HUES6 (cell line): ENCODE measurements around the gene ST8SIA3.
"Not testable (repeated sequence)": the region's sequence is repeated elsewhere in the genome, so short reads cannot be mapped to it uniquely, and the experiment has no call there.

Experiments
- H3K27ac ChIP-seq: 2 replicates; pipeline ENCODE4 v1.7.0; 2013; ENCODE audit warnings: low read depth, mild to moderate bottlenecking, low read length, inconsistent platforms
- H3K27me3 ChIP-seq: 2 replicates; pipeline ENCODE4 v1.6.1; 2013; ENCODE audit warnings: low read length; ENCODE audit not compliant: control insufficient read depth, insufficient read depth
- H3K36me3 ChIP-seq: 2 replicates; pipeline ENCODE4 v1.6.1; 2013; ENCODE audit warnings: low read length; ENCODE audit not compliant: control insufficient read depth, insufficient read depth
- H3K4me1 ChIP-seq: 2 replicates; pipeline ENCODE4 v1.6.1; 2013; ENCODE audit warnings: low read length; ENCODE audit not compliant: control insufficient read depth, insufficient read depth
- H3K4me3 ChIP-seq: 2 replicates; pipeline ENCODE4 v1.5.1; 2013; ENCODE audit warnings: low read depth, low read length
- H3K9ac ChIP-seq: one replicate; pipeline ENCODE4 v1.6.1; 2013; ENCODE audit warnings: mild to moderate bottlenecking, low read length
- H3K9me3 ChIP-seq: 2 replicates; pipeline ENCODE4 v1.6.1; 2013; ENCODE audit warnings: low read depth, low read length; ENCODE audit not compliant: control insufficient read depth, insufficient read depth

Gene ST8SIA3

DNA sequence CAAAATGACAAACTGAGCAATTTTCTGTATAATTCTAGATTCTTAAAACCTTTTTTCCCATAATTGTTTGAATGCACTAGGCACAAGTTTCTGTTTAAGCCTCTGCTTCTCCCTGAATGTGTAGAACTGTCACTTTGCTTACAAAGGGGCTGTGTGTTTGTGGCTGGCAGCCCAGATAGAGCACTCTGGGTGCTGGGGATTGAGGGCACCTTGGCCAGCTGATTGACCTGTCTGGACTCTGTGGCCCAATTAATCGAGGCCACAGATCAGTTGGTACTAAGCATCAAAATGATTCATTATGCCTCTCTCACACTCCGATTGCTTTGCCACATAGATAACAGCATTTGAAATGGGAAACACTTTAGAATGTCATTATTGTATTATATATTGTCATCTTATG is 12.1 kb downstream of the ST8SIA3 start:
- Histone ChIP-seq H3K4me1 (no peaks in the 10 kb centered on the region), H3K9me3 (no peaks in the 10 kb centered on the region), H3K4me3 (no peak overlapping the region), H3K9ac (no peak overlapping the region), H3K27me3 (0 out of 2 replicates have a peak, but pooled peaks cover 3% of the 10 kb centered on the region), H3K36me3 (no peaks in the 10 kb centered on the region), H3K27ac (no peak overlapping the region)

DNA sequence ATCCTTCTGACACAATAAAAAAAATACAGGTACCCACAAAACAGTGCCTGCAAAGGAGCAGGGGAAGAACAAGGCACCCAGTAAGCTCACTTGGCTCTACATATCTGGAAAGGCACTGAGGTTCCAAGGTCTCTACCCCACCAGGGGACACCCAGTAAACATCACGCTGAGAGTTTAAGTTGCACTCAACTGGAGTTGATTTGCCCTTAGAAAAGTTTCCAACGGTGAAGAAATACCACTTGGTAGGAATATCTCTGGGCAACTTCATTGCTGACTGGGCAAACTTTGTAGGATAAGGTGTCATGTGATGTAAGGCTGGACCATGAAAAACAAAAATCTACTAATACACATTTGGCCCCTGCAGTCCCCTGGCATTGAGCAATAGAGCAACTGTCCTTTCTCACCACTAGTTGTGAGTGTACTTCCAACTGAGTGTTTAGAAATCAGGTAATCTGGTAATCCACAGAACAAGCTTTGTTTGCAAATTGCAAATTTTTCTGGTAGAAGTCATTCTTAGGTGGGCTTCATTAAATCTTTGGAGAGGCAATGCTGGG is 14.2 kb downstream of the ST8SIA3 start:
- H3K4me1 ChIP-seq, result no peaks in the 10 kb centered on the region
- H3K9ac ChIP-seq, result no peak overlapping the region
- H3K36me3 ChIP-seq, result no peaks in the 10 kb centered on the region
- H3K4me3 ChIP-seq, result no peak overlapping the region
- no peaks in the 10 kb centered on the region for H3K9me3 ChIP-seq
- H3K27me3 ChIP-seq, result no peaks in the 10 kb centered on the region
- no peak overlapping the region for H3K27ac ChIP-seq

DNA sequence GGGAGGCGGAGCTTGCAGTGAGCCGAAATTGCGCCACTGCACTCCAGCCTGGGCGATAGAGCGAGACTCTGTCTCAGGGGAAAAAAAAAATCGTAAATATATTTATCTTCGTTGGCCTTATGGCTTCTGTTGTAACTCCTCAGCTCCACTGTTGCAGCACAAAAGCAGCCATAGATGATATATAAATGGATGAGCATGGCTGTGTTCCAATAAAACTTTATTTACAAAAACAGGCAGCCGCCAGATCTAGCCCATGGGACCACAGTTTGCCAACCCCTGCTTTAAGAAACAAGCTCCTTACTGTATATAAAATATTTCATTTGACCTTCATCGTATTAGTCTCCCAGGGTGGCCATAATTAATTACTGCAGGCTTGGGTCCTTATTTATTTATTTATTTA is 20.1 kb downstream of the ST8SIA3 start:
- no peaks in the 10 kb centered on the region for H3K9me3 ChIP-seq
- H3K27ac ChIP-seq, result no peak overlapping the region
- H3K4me1 ChIP-seq, result no peaks in the 10 kb centered on the region

DNA sequence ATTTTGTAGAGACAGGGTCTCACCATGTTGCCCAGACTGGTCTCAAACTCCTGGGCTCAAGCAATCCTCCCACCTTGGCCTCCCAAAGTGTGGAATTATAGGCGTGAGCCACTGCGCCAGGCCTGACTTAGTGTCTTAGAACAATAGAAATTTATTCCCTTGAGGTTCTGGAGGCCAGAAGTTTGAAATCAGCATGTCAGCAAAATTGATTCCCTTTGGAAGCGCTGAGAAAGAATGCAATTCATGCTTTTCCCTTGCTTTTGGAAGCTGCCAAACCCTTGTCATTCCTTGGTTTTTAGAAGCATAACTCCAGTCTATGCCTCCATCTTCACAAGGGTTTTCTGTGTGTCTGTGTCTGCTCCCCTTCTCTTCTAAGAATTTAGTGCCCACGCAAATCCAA is 20.7 kb downstream of the ST8SIA3 start:
- H3K9ac ChIP-seq, result no peak overlapping the region
- no peak overlapping the region for H3K27ac ChIP-seq
- no peaks in the 10 kb centered on the region for H3K9me3 ChIP-seq
- H3K27me3 ChIP-seq, result no peaks in the 10 kb centered on the region
- H3K36me3 ChIP-seq, result no peaks in the 10 kb centered on the region
- H3K4me3 ChIP-seq, result no peak overlapping the region
- H3K4me1 ChIP-seq, result no peaks in the 10 kb centered on the region

More for the DNA sequence above, 20.1 kb downstream of the ST8SIA3 start:
- Histone ChIP-seq H3K9ac (no peak overlapping the region), H3K4me3 (no peak overlapping the region), H3K36me3 (no peaks in the 10 kb centered on the region), H3K27me3 (no peaks in the 10 kb centered on the region)

DNA sequence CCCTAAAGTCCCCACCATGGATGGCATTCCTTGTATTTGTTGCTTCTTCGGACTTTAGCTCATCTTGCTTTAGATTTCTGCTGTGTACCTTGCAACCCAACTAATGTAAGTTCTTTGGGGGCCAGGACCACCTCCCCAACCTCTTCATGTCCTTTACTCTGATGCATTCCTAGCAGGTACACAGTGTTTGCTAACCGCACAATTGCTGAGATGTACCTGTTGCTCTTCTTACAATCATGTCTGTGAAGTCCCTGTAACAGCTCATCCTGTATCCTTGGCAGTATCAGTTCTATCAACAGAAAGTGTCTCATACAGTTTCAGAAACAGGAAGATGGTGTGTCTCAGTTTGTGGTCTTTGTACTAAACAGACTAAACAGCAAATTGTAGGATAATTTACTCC is 24.1 kb downstream of the ST8SIA3 start:
- Histone ChIP-seq H3K4me1 (no peaks in the 10 kb centered on the region), H3K36me3 (no peaks in the 10 kb centered on the region), H3K4me3 (no peak overlapping the region), H3K9me3 (no peaks in the 10 kb centered on the region), H3K27me3 (no peaks in the 10 kb centered on the region), H3K27ac (no peak overlapping the region), H3K9ac (no peak overlapping the region)

DNA sequence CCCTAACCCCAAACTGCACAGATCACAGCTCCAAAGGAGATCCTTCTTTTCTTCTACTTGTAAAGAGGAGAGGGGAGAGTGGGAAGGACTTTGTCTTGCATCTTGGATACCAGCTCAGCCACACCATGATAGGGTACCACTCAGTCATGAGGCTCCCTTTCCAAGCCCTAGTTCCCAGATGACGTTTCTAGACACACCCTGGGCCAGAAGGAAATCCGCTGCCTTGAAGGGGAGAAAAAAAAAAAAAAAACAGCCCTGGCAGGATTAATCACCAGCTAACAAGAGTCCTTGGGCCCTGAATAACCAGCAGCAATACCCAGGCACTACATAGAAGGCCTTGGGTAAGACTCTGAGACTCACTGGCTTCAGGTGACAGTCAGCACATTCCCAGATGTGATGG is 36.9 kb downstream of the ST8SIA3 start:
- H3K36me3 ChIP-seq, result no peaks in the 10 kb centered on the region
- H3K9ac ChIP-seq, result no peak overlapping the region
- no peak overlapping the region for H3K27ac ChIP-seq
- no peak overlapping the region for H3K4me3 ChIP-seq
- H3K9me3 ChIP-seq, result no peaks in the 10 kb centered on the region
- H3K4me1 ChIP-seq, result no peaks in the 10 kb centered on the region
- no peaks in the 10 kb centered on the region for H3K27me3 ChIP-seq

DNA sequence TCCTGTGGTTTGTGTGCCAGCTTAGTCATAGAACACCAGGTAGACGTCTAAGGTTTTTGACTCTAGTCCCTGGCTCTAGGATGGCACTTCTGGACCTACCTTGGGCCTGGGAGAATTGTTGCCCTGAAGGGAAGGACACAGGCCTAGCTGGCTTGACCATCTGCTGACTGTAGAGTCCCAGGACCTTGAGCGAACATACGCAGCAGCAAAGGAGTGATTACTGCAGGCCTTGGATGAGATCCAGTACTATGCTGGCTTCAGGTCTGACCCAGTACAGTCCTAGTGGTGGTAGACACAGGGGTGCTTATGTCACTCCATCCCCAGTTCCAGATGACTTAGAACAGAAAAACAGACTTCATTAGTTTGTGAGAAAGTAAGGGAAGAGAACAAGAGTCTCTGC is 37.7 kb downstream of the ST8SIA3 start:
- Histone ChIP-seq H3K27me3 (no peaks in the 10 kb centered on the region), H3K9ac (no peak overlapping the region), H3K4me3 (no peak overlapping the region), H3K36me3 (no peaks in the 10 kb centered on the region), H3K4me1 (no peaks in the 10 kb centered on the region), H3K27ac (no peak overlapping the region), H3K9me3 (no peaks in the 10 kb centered on the region)

DNA sequence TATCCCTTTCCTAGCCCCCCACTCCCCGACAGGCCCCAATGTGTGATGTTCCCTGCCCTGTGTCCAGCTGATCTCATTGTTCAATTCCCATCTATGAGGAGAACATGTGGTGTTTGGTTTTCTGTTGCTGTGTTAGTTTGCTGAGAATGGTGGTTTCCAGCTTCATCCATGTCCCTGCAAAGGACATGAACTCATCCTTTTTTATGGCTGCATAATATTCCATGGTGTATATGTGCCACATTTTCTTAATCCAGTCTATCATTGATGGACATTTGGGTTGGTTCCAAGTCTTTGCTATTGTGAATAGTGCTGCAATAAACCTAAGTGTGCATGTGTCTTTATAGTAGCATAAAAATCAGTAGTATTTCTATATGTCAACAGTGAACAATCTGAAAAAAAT is 42.4 kb downstream of the ST8SIA3 start:
- not testable (repeated sequence) for H3K4me3 ChIP-seq, H3K9ac ChIP-seq, H3K27ac ChIP-seq, H3K36me3 ChIP-seq, H3K4me1 ChIP-seq, H3K9me3 ChIP-seq, H3K27me3 ChIP-seq

DNA sequence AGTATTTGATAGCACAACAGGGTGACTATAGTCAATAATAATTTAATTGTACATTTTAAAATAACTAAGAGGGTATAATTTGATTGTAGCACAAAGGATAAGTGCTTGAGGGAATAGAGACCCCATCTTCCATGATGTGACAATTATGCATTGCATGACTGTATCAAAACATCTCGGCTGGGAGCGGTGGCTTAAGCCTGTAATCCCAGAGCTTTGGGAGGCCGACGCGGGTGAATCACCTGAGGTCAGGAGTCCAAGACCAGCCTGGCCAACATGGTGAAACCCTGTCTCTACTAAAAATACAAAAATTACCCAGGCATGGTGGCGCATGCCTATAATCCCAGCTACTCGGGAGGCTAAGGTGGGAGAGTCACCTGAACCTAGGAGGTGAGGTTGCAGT is 44.5 kb downstream of the ST8SIA3 start:
- H3K9ac ChIP-seq, H3K36me3 ChIP-seq, H3K4me1 ChIP-seq, H3K9me3 ChIP-seq, H3K27ac ChIP-seq, H3K4me3 ChIP-seq: not testable (repeated sequence)
- H3K27me3 ChIP-seq, result peaks cover 13% of the 10 kb centered on the region; the same call in 1 of the 2 replicates

DNA sequence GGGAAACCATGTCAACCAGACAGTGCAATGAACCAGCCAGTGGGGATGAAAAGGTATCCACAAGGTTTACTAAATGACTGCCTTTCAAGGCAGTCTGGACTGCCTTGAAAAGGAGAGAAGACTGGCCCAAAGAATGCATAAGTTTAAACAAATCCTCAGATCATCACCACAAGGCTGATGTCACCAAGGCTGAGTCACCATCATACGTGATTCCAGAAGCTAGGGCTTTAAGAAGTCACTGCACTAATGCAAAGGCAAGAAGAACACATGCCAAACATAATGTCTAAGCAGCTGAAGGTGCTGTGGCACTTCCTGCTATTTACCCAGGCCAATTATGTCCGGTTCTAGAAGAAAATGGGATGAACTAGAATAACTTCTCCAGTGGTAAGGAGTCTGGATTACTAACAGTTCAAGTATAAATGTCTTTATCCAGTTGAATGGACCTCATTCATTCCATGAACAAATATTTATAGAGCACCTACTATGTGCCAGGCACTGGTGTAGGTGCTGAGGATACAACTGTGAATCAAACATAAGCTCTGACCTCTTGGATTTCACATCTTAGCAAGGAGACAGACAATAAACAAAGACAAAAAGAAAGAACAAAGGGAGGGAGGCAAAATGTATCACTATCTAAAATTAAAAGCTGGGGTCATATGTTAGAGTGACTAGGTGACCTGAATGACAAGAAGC is 45.2 kb downstream of the ST8SIA3 start:
- H3K4me1 ChIP-seq, result no peaks in the 10 kb centered on the region
- H3K27me3 ChIP-seq, result peaks cover 13% of the 10 kb centered on the region; the same call in 1 of the 2 replicates
- H3K9me3 ChIP-seq, result no peaks in the 10 kb centered on the region
- H3K27ac ChIP-seq, result no peak overlapping the region
- no peaks in the 10 kb centered on the region for H3K36me3 ChIP-seq
- H3K9ac ChIP-seq, result no peak overlapping the region
- H3K4me3 ChIP-seq, result no peak overlapping the region

DNA sequence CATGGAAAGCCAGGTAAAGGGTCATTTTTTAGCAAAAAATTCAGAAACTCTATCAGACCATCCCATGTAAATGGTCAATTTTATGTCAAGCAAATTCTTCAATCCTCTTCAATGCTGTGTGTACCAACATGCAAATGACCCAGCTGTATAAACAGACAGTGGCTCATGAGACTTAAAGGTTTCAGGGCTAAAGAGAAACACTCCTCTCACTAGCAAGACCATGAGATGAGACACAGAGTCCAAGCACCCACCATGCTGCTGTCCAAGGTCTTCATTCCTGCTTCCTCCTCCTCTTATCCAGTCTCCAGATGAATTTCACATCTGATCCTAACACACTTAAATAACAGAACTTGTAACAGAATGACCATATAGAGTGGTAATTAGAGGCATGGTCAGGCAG is 52.0 kb downstream of the ST8SIA3 start:
- Histone ChIP-seq H3K9me3 (no peaks in the 10 kb centered on the region), H3K4me3 (no peak overlapping the region), H3K9ac (no peak overlapping the region), H3K27ac (no peak overlapping the region), H3K27me3 (peaks cover 10% of the 10 kb centered on the region; the same call in 1 of the 2 replicates), H3K4me1 (no peaks in the 10 kb centered on the region), H3K36me3 (no peaks in the 10 kb centered on the region)
